ENCODE results near the gene MAD2L2.

Gene MAD2L2

GRCh38 chr1:11638121-11638520, 42.8 kb downstream of the MAD2L2 start:
- no peak for DNase-seq (ENCODE audit: low read depth in 2 of 2, low spot score in 1 of 2)

- DNase-seq (ENCODE audit: low read depth in 2 of 2, low spot score in 1 of 2): no peak
Measured at GRCh38 chr1:11634365-11635192, 46.4 kb downstream of the MAD2L2 start.

GRCh38 chr1:11629184-11630016, 51.5 kb downstream of the MAD2L2 start:
- no peak for DNase-seq (ENCODE audit: low read depth in 2 of 2, low spot score in 1 of 2)

- DNase-seq (ENCODE audit: low read depth in 2 of 2, low spot score in 1 of 2): no peak
Measured at GRCh38 chr1:11628767-11629166, 52.2 kb downstream of the MAD2L2 start.

GRCh38 chr1:11626551-11626950, 54.4 kb downstream of the MAD2L2 start:
- no peak for DNase-seq (ENCODE audit: low read depth in 2 of 2, low spot score in 1 of 2)
